ENCODE results near the gene NKIRAS1. TPM values are rescaled to one million over a fixed set of nuclear protein-coding genes. Genes with fewer than 3 reads are reported as not detected.

NKIRAS1 gene
- total RNA-seq, 1 experiment from 2014 or later, result 7.3 TPM

DNA sequence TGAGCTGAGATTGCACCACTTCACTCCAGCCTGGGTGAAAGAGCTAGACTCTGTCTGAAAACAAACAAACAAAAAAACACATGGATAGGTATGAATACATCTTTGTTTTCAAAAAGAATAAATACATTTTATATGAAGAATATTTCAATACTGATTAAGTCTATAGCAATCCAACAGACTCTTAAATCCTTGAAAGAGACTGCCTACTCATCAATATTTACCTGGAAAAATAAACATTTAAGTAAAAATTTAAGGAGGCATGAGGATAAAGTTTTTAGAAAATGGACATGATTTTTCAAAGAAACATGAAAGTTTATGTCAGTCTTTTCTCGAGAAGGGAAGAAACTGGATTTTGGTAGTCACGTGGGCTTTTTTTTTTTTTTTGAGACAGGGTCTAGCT is 5.4 kb downstream of the NKIRAS1 start:
- DNase-seq (ENCODE audit: low spot score) (no peak), ATAC-seq (no peak)
- Mint-ChIP-seq H3K4me3 (no peak overlapping the region), H3K36me3 (peaks cover 20% of the 10 kb centered on the region), H3K9me3 (no peaks in the 10 kb centered on the region), H3K4me1 (peaks cover 19% of the 10 kb centered on the region), H3K27ac (no peak overlapping the region), H3K27me3 (ENCODE audit: low read depth) (peaks cover 6% of the 10 kb centered on the region; the same call in 1 of the 2 replicates)
- TF ChIP-seq SOX15 (CRISPR knock-in tag; IDR thresholded peaks at IDR 0.05) (no peak), GTF2I (CRISPR knock-in tag; conservative IDR thresholded peaks at IDR 0.05) (no peak), ZNF671 (CRISPR knock-in tag; IDR thresholded peaks at IDR 0.05) (no peak), FOXP1 (CRISPR knock-in tag; IDR thresholded peaks at IDR 0.05; ENCODE audit: borderline replicate concordance) (no peak), ZNF232 (CRISPR knock-in tag; IDR thresholded peaks at IDR 0.05) (no peak)
- TF ChIP-seq, protein P1, sequence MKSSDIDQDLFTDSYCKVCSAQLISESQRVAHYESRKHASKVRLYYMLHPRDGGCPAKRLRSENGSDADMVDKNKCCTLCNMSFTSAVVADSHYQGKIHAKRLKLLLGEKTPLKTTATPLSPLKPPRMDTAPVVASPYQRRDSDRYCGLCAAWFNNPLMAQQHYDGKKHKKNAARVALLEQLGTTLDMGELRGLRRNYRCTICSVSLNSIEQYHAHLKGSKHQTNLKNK (CRISPR knock-in tag; IDR thresholded peaks at IDR 0.05), result no peak
- TF ChIP-seq, protein P2, sequence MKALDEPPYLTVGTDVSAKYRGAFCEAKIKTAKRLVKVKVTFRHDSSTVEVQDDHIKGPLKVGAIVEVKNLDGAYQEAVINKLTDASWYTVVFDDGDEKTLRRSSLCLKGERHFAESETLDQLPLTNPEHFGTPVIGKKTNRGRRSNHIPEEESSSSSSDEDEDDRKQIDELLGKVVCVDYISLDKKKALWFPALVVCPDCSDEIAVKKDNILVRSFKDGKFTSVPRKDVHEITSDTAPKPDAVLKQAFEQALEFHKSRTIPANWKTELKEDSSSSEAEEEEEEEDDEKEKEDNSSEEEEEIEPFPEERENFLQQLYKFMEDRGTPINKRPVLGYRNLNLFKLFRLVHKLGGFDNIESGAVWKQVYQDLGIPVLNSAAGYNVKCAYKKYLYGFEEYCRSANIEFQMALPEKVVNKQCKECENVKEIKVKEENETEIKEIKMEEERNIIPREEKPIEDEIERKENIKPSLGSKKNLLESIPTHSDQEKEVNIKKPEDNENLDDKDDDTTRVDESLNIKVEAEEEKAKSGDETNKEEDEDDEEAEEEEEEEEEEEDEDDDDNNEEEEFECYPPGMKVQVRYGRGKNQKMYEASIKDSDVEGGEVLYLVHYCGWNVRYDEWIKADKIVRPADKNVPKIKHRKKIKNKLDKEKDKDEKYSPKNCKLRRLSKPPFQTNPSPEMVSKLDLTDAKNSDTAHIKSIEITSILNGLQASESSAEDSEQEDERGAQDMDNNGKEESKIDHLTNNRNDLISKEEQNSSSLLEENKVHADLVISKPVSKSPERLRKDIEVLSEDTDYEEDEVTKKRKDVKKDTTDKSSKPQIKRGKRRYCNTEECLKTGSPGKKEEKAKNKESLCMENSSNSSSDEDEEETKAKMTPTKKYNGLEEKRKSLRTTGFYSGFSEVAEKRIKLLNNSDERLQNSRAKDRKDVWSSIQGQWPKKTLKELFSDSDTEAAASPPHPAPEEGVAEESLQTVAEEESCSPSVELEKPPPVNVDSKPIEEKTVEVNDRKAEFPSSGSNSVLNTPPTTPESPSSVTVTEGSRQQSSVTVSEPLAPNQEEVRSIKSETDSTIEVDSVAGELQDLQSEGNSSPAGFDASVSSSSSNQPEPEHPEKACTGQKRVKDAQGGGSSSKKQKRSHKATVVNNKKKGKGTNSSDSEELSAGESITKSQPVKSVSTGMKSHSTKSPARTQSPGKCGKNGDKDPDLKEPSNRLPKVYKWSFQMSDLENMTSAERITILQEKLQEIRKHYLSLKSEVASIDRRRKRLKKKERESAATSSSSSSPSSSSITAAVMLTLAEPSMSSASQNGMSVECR (CRISPR knock-in tag; IDR thresholded peaks at IDR 0.05; ENCODE audit: borderline replicate concordance), result no peak
- TF ChIP-seq, protein P3, sequence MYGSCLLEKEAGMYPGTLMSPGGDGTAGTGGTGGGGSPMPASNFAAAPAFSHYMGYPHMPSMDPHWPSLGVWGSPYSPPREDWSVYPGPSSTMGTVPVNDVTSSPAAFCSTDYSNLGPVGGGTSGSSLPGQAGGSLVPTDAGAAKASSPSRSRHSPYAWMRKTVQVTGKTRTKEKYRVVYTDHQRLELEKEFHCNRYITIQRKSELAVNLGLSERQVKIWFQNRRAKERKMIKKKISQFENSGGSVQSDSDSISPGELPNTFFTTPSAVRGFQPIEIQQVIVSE (CRISPR knock-in tag; IDR thresholded peaks at IDR 0.05; ENCODE audit: borderline replicate concordance), result no peak
- TF ChIP-seq, protein P4, sequence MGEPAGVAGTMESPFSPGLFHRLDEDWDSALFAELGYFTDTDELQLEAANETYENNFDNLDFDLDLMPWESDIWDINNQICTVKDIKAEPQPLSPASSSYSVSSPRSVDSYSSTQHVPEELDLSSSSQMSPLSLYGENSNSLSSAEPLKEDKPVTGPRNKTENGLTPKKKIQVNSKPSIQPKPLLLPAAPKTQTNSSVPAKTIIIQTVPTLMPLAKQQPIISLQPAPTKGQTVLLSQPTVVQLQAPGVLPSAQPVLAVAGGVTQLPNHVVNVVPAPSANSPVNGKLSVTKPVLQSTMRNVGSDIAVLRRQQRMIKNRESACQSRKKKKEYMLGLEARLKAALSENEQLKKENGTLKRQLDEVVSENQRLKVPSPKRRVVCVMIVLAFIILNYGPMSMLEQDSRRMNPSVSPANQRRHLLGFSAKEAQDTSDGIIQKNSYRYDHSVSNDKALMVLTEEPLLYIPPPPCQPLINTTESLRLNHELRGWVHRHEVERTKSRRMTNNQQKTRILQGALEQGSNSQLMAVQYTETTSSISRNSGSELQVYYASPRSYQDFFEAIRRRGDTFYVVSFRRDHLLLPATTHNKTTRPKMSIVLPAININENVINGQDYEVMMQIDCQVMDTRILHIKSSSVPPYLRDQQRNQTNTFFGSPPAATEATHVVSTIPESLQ (CRISPR knock-in tag; IDR thresholded peaks at IDR 0.05), result no peak
- CTCF ChIA-PET, result no interaction called here
- POLR2A ChIA-PET, result no interaction called here

DNA sequence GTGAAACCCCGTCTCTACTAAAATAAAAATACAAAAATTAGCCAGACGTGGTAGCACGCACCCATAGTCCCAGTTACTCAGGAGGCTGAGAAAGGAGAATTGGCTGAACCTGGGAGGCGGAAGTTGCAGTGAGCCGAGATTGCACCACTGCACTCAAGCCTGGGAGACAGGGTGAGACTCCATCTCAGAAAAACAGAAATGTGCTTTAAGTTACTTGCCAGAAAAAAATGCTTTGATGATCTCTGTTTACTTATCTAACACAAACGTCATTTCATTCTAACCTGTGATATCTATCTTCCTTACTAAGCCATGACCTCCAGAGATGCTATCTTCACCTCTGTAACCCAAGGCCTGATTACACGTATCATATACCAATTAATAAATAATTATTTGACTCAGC is 7.4 kb downstream of the NKIRAS1 start:
- ATAC-seq, result no peak
- no peak for DNase-seq (ENCODE audit: low spot score)
- no peak overlapping the region for H3K4me3 Mint-ChIP-seq
- ChIA-PET POLR2A (interaction anchor here (0.7 kb wide), 1 partner anchor 82 kb away, joined by 3 read pairs; no protein-coding TSS in a partner anchor), CTCF (no interaction called here)
- peaks cover 37% of the 10 kb centered on the region for H3K36me3 Mint-ChIP-seq
- H3K4me1 Mint-ChIP-seq, result peaks cover 5% of the 10 kb centered on the region
- no peak overlapping the region for H3K27ac Mint-ChIP-seq
- H3K27me3 Mint-ChIP-seq (ENCODE audit: low read depth), result no peaks in the 10 kb centered on the region
- TF ChIP-seq ZNF121 (CRISPR knock-in tag; IDR thresholded peaks at IDR 0.05) (no peak), CBFB (CRISPR knock-in tag; IDR thresholded peaks at IDR 0.05; ENCODE audit: low read depth) (no peak), ZBTB21 (CRISPR knock-in tag; IDR thresholded peaks at IDR 0.05; ENCODE audit: borderline replicate concordance) (no peak), ZNF263 (CRISPR knock-in tag; IDR thresholded peaks at IDR 0.05; ENCODE audit: low read depth) (no peak), TEAD1 (CRISPR knock-in tag; IDR thresholded peaks at IDR 0.05) (no peak), ESRRA (CRISPR knock-in tag; IDR thresholded peaks at IDR 0.05; ENCODE audit: borderline replicate concordance) (no peak), SMAD4 (CRISPR knock-in tag; IDR thresholded peaks at IDR 0.05) (no peak), RORB (CRISPR knock-in tag; IDR thresholded peaks at IDR 0.05) (no peak), SP1 (CRISPR knock-in tag; conservative IDR thresholded peaks at IDR 0.05) (no peak), ZNF232 (CRISPR knock-in tag; IDR thresholded peaks at IDR 0.05) (no peak), ZNF423 (CRISPR knock-in tag; IDR thresholded peaks at IDR 0.05) (no peak), ZNF671 (CRISPR knock-in tag; IDR thresholded peaks at IDR 0.05) (no peak), CREB1 (CRISPR knock-in tag; IDR thresholded peaks at IDR 0.05) (no peak), ETV6 (CRISPR knock-in tag; IDR thresholded peaks at IDR 0.05) (no peak)
- TF ChIP-seq, protein P5, sequence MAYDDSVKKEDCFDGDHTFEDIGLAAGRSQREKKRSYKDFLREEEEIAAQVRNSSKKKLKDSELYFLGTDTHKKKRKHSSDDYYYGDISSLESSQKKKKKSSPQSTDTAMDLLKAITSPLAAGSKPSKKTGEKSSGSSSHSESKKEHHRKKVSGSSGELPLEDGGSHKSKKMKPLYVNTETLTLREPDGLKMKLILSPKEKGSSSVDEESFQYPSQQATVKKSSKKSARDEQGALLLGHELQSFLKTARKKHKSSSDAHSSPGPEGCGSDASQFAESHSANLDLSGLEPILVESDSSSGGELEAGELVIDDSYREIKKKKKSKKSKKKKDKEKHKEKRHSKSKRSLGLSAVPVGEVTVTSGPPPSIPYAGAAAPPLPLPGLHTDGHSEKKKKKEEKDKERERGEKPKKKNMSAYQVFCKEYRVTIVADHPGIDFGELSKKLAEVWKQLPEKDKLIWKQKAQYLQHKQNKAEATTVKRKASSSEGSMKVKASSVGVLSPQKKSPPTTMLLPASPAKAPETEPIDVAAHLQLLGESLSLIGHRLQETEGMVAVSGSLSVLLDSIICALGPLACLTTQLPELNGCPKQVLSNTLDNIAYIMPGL (CRISPR knock-in tag; IDR thresholded peaks at IDR 0.05), result no peak
- TF ChIP-seq, protein P6, sequence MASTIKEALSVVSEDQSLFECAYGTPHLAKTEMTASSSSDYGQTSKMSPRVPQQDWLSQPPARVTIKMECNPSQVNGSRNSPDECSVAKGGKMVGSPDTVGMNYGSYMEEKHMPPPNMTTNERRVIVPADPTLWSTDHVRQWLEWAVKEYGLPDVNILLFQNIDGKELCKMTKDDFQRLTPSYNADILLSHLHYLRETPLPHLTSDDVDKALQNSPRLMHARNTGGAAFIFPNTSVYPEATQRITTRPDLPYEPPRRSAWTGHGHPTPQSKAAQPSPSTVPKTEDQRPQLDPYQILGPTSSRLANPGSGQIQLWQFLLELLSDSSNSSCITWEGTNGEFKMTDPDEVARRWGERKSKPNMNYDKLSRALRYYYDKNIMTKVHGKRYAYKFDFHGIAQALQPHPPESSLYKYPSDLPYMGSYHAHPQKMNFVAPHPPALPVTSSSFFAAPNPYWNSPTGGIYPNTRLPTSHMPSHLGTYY (CRISPR knock-in tag; IDR thresholded peaks at IDR 0.05), result no peak
- TF ChIP-seq, protein P7, sequence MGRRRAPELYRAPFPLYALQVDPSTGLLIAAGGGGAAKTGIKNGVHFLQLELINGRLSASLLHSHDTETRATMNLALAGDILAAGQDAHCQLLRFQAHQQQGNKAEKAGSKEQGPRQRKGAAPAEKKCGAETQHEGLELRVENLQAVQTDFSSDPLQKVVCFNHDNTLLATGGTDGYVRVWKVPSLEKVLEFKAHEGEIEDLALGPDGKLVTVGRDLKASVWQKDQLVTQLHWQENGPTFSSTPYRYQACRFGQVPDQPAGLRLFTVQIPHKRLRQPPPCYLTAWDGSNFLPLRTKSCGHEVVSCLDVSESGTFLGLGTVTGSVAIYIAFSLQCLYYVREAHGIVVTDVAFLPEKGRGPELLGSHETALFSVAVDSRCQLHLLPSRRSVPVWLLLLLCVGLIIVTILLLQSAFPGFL (CRISPR knock-in tag; IDR thresholded peaks at IDR 0.05; ENCODE audit: borderline replicate concordance), result no peak
- peaks cover 3% of the 10 kb centered on the region for H3K9me3 Mint-ChIP-seq

All from WTC11 (cell line).